GM19463 (cell line): ENCODE data around the gene TUB.

Experiments
- ATAC-seq: cut with Tn5 transposase; IDR thresholded peaks from one replicate; pipeline ENCODE4 v1.9.1; 2021; ENCODE audit warnings: mild to moderate bottlenecking, moderate library complexity; ENCODE audit not compliant: unreplicated experiment

TUB gene, protein sequence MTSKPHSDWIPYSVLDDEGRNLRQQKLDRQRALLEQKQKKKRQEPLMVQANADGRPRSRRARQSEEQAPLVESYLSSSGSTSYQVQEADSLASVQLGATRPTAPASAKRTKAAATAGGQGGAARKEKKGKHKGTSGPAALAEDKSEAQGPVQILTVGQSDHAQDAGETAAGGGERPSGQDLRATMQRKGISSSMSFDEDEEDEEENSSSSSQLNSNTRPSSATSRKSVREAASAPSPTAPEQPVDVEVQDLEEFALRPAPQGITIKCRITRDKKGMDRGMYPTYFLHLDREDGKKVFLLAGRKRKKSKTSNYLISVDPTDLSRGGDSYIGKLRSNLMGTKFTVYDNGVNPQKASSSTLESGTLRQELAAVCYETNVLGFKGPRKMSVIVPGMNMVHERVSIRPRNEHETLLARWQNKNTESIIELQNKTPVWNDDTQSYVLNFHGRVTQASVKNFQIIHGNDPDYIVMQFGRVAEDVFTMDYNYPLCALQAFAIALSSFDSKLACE

GRCh38 chr11:8080674-8081590, at the start of gene TUB:
TSS of gene TUB (plus strand) at chr11:8081211. CDS start at chr11:8081511, 300 bp downstream.
- ATAC-seq: no peak

GRCh38 chr11:8031248-8032115, 49.5 kb upstream of the TUB start:
- no peak for ATAC-seq

- ATAC-seq: no peak
Observed at GRCh38 chr11:8032122-8032521, 48.9 kb upstream of the TUB start.

DNA sequence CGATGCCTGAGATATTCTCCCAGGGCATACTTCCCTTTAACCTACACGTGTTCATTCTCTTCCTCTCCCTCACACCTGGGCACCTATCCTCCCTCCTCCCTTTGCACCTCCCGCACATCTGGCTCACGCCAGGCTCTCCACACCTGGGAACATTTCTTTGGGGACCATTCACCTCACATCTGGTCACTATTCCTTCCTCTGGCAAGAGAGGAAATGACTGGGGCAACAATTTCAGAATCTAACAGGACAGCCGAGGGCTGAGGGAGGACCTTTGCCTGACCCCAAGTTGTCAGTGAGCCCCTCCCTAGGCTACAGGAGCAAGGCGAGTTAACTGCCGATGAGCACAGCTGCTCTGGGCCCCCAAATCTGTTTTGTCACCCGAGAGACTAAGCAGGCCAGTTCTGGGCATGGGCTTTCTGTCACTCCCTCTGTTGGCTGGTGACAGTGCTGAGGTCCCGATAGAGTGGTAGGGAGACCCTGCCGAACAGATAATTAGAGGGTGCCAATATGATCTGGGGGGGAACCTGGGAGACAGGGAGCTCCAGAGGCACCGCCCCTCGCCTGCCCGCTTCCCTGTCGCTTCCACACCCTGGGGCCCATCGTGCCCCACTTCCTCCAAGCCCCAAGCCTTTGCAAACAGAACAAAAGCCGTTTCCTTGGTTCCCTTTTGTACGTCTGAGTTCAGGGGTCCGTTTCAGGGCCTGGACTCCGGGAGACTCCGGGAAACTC, 48.3 kb upstream of the TUB start:
- no peak for ATAC-seq

DNA sequence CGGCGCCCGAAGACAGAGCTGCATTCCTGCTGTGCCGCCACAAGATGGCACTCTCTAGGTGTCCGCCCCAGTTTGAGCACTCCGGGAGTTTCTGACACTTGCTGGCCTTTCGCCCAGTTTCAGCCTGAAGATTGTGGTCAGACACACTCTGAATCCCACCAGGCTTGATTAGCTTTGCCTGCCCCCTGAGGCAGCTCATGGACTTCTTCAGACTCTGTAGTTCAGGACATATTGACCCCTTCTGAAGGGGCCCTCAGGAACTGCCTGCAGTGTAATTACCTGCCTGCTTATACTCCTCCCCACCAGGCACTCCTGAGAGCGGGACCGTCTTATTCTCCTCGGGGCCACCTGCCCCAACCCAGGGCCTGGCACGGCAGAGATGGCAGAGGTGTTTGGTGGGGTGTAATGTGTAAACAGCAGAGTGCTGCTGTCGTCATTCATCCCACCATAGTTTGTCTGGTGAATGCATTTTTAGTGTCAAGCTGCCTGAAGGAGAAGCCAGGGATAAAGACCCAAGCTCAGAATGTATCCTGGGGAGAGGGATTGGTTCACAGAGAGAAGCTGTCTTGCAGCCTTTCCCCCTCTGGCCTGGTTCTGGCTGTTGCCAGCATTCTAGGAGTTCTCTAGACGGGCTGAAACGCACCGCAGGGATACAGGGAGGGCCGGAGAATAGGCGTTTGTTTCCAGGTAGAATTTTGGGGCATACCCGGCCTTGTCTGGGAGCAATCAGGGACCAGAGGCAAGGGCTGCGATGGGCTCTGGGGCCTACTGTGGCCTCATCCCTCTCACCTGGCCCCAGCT, 47.5 kb upstream of the TUB start:
- peak; percentile 86 for ATAC-seq

DNA sequence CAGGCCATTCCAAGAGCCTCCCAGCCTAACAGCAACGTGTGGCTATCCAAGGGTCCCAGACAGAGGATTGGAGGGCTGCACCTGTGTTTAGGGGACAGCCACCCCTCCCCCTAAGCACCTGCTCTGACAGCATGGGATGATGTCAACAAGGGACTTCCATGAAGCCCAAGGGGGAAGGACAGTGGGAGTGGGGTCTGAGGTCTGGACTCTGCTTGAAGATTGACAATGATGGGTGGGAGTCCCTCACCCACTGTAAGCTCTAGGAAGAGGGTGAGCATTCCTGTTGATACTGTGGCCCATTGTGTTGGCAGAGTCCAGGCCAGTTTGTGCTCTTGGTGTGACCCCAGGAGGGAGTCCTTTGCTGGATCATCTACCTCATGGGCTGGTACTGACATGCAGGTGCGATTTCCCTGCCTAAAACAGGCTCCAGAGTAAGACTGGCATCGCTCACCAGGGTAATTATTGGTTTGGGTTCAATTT, 46.9 kb upstream of the TUB start:
- no peak for ATAC-seq

DNA sequence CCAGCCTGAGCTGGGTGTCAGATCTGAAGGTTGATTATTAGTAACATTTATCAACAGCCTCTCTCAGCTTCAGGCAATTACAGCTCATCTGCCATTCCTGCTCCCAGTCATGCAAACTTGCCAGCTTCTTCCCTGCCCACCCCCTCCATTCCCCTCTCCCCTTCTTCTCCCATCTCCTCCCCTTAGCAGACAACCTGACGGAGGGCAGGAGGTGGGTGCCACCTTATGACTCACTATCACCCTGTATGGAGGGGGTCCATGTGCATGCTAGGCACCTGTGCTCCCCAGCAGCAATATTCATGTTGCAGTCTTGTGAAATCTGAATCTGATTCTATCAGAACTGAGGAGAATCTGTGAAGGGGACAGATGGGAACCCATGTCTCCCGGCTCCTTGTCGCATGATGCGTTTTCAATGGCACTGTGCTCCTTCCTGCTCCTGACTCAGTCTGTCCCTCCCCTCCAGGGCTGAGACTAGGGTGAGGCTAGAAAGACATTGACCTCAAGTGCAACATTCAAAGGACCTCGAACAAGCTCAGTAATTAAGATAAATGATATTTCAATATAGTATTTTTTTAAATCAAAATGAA, 46.3 kb upstream of the TUB start:
- no peak for ATAC-seq

DNA sequence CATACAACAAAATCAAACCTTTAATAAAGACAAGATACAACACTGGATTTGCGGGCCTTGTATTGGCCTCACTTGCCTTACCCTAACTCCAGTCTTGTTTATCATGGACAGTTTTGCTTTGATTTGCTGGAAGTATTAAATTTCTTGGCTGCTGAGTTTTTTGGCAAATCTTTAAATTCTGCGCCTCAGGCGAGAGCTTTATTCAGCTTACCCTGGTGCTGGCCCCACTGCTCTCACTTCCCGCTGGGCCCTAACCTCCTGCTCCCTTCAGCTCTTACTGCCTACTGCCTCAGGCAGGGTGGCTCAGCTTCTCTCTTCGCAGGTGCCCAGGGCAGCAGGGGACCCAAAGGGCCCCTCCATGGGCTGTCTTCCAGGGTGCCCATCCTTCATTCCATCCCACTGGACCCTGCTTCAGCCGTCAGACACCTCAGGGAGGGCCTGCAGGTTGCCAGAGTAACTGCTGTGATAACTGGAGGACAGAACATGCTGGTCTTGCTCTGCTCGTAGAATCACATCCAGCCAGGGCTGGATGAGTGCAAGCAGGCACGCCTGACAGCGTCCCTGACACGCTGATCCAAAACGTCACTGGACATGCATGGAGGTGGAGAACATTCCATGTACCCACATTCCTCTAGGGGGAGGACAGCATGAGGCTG, 45.7 kb upstream of the TUB start:
- no peak for ATAC-seq

DNA sequence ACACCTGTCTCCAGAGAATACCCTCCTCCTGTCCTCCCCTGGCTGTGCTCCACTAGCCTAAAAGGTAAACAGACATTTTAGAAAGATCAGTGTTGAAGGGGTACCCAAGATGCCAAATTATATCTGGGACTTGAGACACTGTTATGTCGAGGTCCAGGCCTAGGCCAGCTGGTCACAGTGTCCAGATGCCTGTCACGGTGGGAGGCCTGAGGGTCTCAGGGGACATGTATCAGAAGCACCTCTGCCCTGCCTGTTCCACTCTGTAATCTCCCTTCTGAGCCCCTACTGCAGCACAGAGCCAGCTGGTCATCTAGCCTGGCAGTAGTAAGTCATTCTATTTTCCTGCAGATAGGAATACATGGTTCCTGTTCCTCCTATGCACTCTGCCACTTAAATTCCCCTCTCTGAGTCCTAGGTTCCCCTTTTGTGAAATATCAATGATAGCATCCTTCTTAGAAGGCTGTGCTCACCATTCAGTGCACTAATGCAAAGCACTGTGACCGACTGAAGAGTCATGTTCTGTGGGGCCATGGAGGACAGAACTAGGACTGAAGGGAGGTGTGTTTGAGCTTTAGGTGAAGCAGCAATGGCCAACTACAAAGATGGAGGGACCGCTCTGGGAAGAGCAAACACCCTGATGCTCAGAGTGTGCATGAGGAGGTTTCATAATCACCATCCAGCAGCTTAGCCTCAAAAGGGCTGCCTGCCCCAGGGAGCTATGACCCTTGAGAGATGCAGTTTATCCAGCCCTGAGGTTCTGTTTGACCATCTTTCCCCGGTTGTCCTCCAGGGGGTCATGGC, 44.8 kb upstream of the TUB start:
- ATAC-seq: no peak

GRCh38 chr11:8036986-8037385, 44.0 kb upstream of the TUB start:
- ATAC-seq: no peak

DNA sequence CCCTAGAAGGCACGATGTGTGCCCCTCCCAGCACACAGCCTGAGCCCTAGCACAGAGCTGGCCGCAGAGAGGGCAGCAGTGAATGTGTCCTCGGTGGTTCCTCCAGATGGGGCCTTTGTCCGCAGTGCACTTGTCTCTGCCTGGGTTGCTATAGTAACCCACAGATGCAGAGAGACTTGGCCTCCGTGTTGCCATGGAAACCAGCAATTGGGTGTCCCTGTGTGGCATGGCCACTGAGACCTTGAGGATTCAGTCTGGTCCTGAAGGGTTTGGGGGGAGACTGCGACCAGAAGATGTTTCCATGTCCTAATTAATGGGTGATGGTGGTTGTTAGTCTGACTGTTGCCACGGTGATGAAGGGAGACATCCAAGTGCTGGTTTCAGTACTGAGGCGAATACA, 42.6 kb upstream of the TUB start:
- no peak for ATAC-seq

DNA sequence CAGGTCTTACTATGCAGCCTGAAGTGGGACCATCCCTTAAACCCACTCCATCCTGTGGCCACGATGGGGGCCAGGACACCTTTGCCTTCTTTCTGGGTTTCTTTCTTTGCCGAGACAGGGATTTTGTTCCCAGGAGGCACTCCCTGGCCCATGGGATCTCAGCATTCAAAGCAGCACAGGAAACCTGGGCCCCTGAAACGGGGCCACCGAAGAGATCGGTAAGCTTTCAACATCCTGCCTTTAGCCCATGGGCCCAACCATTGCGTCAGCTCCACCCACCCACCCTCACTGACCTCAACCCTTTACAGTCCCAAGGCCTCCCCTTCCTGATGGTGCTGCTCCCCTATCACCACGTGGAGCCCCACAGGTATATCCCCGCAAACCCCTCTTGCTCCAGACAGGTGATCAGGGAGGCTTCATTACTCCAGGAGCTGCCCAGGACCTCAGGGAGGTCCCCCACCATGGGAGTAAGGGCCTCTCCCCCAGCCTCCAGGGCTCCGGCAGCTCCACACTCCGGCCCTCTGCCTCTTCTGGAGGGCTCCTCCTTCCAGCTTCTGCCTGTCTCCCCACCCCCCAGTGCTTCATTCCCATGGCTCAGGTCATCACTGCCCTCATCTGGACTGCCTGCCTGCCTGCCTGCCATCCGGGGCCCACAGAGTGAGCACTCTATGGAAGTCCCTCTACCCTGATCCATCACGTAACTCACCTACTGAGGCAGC, 42.0 kb upstream of the TUB start:
- no peak for ATAC-seq

DNA sequence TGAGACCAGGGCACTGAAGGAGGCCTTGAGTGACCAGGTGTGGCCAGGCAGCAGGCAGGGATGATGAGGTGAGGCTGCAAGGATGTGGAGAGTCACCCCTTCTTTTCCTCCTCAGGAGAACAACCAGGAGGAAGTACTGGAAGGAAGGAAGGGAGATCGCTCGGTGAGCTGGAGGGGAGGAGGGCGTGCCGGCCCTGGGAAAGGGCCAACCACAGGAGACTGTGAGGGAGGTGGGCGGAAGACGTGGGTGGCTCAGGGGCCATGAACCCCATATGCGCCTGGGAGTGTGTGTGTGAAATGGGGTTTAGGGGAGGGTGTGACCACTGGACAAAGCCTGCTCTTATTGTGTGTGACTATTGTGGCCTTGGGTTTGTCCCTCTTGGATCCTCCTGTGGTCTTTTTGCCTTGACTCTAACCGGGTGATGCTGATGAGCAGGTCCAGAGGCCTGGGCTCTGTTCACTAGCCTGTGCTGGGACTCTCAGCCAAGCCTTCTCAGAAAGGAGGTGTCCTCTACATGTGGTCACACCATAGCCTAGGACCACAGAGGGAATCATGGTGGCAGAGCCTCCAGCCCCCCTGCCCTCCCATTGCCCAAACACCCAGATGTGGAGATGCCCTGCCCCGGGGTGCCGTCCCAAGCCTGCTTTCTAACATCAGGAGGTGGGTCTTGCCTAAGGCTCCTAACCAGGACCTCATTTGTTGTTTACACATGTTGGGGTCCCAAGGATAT, 41.3 kb upstream of the TUB start:
- no peak for ATAC-seq

- ATAC-seq: no peak
Observed at GRCh38 chr11:8040261-8040920, 40.6 kb upstream of the TUB start.

DNA sequence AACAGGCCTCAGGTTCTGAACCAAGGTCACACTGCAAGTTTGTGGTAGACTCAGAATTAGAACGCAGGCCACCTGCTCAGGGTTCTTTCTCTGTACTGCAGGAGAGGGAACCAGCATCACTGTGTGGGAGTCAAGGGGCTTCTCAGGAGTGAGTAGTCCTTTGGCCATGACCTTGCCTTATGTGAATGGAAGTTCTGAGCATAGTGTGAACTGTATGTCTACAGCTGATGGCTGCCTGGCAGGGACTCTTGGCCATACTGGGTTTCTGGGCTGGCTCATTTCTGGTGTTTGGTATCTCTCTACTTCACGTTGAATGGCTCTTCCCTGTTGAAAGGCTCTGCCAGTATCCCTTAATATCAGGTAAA, 40.1 kb upstream of the TUB start:
- ATAC-seq: no peak

DNA sequence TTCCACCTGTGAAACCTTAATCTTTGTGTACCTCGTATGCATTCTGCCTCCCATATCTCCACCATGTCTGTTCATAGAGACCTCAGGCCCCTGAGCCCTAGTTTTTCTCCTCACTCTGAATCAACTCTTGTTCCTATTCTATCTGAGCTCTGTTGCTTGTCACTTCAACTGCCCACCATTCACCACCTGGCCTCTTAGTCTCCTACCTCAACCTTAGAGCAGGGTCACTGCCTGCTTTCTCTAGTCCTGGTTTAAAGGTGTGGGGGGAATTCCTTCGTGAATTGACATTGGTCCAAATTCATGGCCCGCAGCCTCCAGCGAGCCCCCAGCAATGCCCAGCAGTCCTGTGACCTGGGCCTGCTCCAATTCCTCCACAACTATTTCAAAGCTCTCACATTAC, 39.4 kb upstream of the TUB start:
- no peak for ATAC-seq
